ENCODE data around the gene KLHL35. TPM values are rescaled to one million over a fixed set of nuclear protein-coding genes. Genes with fewer than 3 reads are reported as not detected.

The KLHL35 gene
- total RNA-seq, 4 donors from 2014 or later, result 0.27 to 0.32 TPM; not detected in 2

- H3K4me1 ChIP-seq, result no peaks in the 10 kb centered on the region
- H3K27ac ChIP-seq, result no peak overlapping the region
- H3K9me3 ChIP-seq, result no peaks in the 10 kb centered on the region
- no peaks in the 10 kb centered on the region for H3K36me3 ChIP-seq
- TF ChIP-seq POLR2A (IDR thresholded peaks at IDR 0.05) (no peak), POLR2AphosphoS5 (IDR thresholded peaks at IDR 0.05) (no peak), CTCF (IDR thresholded peaks at IDR 0.05) (no peak), EP300 (IDR thresholded peaks at IDR 0.05; ENCODE audit: low read depth) (no peak)
- WGBS, 2 donors (ENCODE audit: low coverage in 1 of 2), result 58 to 73% methylated on average over 4 to 6 of the region's 6 CpGs
- intact Hi-C loops (cut with DNase I; ENCODE audit: low total_unique reads), result no loop called here
- H3K27me3 ChIP-seq, result no peaks in the 10 kb centered on the region
- in situ Hi-C loops (cut with MboI; ENCODE audit: low pct_ligation_motif_present in 1 of 4, low pct_unique_long_range_greater_than_20kb in 1 of 4, low sequenced_read_pairs in 3 of 4), result no loop called here
- DNase-seq, result no peak
- H3K4me3 ChIP-seq, result no peak overlapping the region
Observed at GRCh38 chr11:75469785-75470405, 36.9 kb upstream of the KLHL35 start.

- DNase-seq, result peak; percentile 19
- 78 to 100% methylated on average over 2 to 14 of the region's 14 CpGs for WGBS, 2 donors (ENCODE audit: low coverage in 1 of 2)
- Histone ChIP-seq H3K27ac (no peak overlapping the region), H3K4me3 (no peak overlapping the region), H3K4me1 (no peaks in the 10 kb centered on the region), H3K36me3 (no peaks in the 10 kb centered on the region), H3K9me3 (no peaks in the 10 kb centered on the region), H3K27me3 (no peaks in the 10 kb centered on the region)
- TF ChIP-seq POLR2AphosphoS5 (IDR thresholded peaks at IDR 0.05), result no peak
- no peak for TF ChIP-seq EP300 (IDR thresholded peaks at IDR 0.05; ENCODE audit: low read depth)
- TF ChIP-seq CTCF (IDR thresholded peaks at IDR 0.05), result no peak
- no peak for TF ChIP-seq POLR2A (IDR thresholded peaks at IDR 0.05)
- intact Hi-C loops (cut with DNase I; ENCODE audit: low total_unique reads), result no loop called here
- in situ Hi-C loops (cut with MboI; ENCODE audit: low pct_ligation_motif_present in 1 of 4, low pct_unique_long_range_greater_than_20kb in 1 of 4, low sequenced_read_pairs in 3 of 4), result no loop called here
Observed at GRCh38 chr11:75468534-75469340, 35.7 kb upstream of the KLHL35 start.

GRCh38 chr11:75467881-75468280 is 34.9 kb upstream of the KLHL35 start:
- no peak for DNase-seq
- no peaks in the 10 kb centered on the region for H3K36me3 ChIP-seq
- no peaks in the 10 kb centered on the region for H3K27me3 ChIP-seq
- in situ Hi-C loops (cut with MboI; ENCODE audit: low pct_ligation_motif_present in 1 of 4, low pct_unique_long_range_greater_than_20kb in 1 of 4, low sequenced_read_pairs in 3 of 4) (no loop called here), intact Hi-C loops (cut with DNase I; ENCODE audit: low total_unique reads) (no loop called here)
- H3K4me3 ChIP-seq, result no peak overlapping the region
- H3K9me3 ChIP-seq, result no peaks in the 10 kb centered on the region
- TF ChIP-seq EP300 (IDR thresholded peaks at IDR 0.05; ENCODE audit: low read depth) (no peak), CTCF (IDR thresholded peaks at IDR 0.05) (no peak), POLR2A (IDR thresholded peaks at IDR 0.05) (no peak), POLR2AphosphoS5 (IDR thresholded peaks at IDR 0.05) (no peak)
- H3K27ac ChIP-seq, result no peak overlapping the region
- no peaks in the 10 kb centered on the region for H3K4me1 ChIP-seq
- 89% methylated on average over 4 of the region's 4 CpGs; no CpG with 5 or more reads in 1 of the 2 donors for WGBS, 2 donors (ENCODE audit: low coverage in 1 of 2)

- in situ Hi-C loops (cut with MboI; ENCODE audit: low pct_ligation_motif_present in 1 of 4, low pct_unique_long_range_greater_than_20kb in 1 of 4, low sequenced_read_pairs in 3 of 4) (no loop called here), intact Hi-C loops (cut with DNase I; ENCODE audit: low total_unique reads) (no loop called here)
- H3K27ac ChIP-seq, result no peak overlapping the region
- H3K4me1 ChIP-seq, result no peaks in the 10 kb centered on the region
- no peaks in the 10 kb centered on the region for H3K27me3 ChIP-seq
- no peak for TF ChIP-seq POLR2A (IDR thresholded peaks at IDR 0.05)
- no peak for TF ChIP-seq POLR2AphosphoS5 (IDR thresholded peaks at IDR 0.05)
- no peak for TF ChIP-seq CTCF (IDR thresholded peaks at IDR 0.05)
- no peak for TF ChIP-seq EP300 (IDR thresholded peaks at IDR 0.05; ENCODE audit: low read depth)
- no peak for DNase-seq
- H3K9me3 ChIP-seq, result no peaks in the 10 kb centered on the region
- no peak overlapping the region for H3K4me3 ChIP-seq
- 95% methylated on average over 8 of the region's 8 CpGs; no CpG with 5 or more reads in 1 of the 2 donors for WGBS, 2 donors (ENCODE audit: low coverage in 1 of 2)
- no peaks in the 10 kb centered on the region for H3K36me3 ChIP-seq
Observed at GRCh38 chr11:75467311-75467710, 34.3 kb upstream of the KLHL35 start.
